Gastrocnemius medialis (tissue), 4 donors: ENCODE results near the gene KRTAP12-4. TPM values are rescaled to one million over a fixed set of nuclear protein-coding genes. Genes with fewer than 3 reads are reported as not detected.

Experiments used
- ATAC-seq, 2 donors: fragments of 150-250 bp; one replicate each; pipeline ENCODE4 v1.9.1; 2016
- DNase-seq, 2 donors: peaks; one replicate each; pipeline ENCODE4 v3.0.0-alpha.2; 2019
- H3K27ac ChIP-seq, 4 donors: fragments of 200-600 bp; sonication (generic); 1 replicate in 1 of 4; 2 replicates in 3 of 4; pipeline ENCODE4 v1.5.1; 2016 to 2018; ENCODE audit warnings: mild to moderate bottlenecking in 2 of 4, moderate library complexity in 1 of 4
- H3K27me3 ChIP-seq, 3 donors: fragments of 200-600 bp; sonication (generic) in 2 of 3; 1 replicate in 1 of 3; 2 replicates in 2 of 3; pipeline versions ENCODE4 v1.5.1 to v1.6.0; 2016 to 2019; ENCODE audit warnings: mild to moderate bottlenecking in 1 of 3, moderate library complexity in 1 of 3
- H3K36me3 ChIP-seq, 2 donors: fragments of 200-600 bp; sonication (generic) in 1 of 2; one replicate each; pipeline ENCODE4 v1.5.1; 2017 to 2018
- H3K4me1 ChIP-seq, 2 donors: fragments of 200-600 bp; sonication (generic) in 1 of 2; one replicate each; pipeline ENCODE4 v1.5.1; 2016 to 2017; ENCODE audit warnings: mild to moderate bottlenecking in 2 of 2
- H3K4me3 ChIP-seq, 4 donors: fragments of 200-600 bp; sonication (generic) in 3 of 4; 1 replicate in 1 of 4; 2 replicates in 3 of 4; pipeline ENCODE4 v1.5.1; 2016 to 2019; ENCODE audit warnings: mild to moderate bottlenecking in 2 of 4
- H3K9me3 ChIP-seq, 3 donors: fragments of 200-600 bp; sonication (generic) in 2 of 3; 1 replicate in 1 of 3; 2 replicates in 2 of 3; pipeline ENCODE4 v1.5.1; 2016 to 2019
- CTCF ChIP-seq, 5 experiments: fragments of 450-650 bp in 3 of 5; fragments of 200-600 bp in 2 of 5; sonication (generic) in 2 of 5; IDR thresholded peaks in 4 of 5; conservative IDR thresholded peaks in 1 of 5; 1 replicate in 4 of 5; 2 replicates in 1 of 5; pipeline ENCODE4 v1.5.1; 2016 to 2019; ENCODE audit warnings: antibody characterized with exemption in 5 of 5, mild to moderate bottlenecking in 3 of 5, moderate library complexity in 3 of 5
- POLR2A ChIP-seq, 2 donors: fragments of 450-650 bp; IDR thresholded peaks; one replicate each; pipeline ENCODE4 v1.6.1; 2017; ENCODE audit warnings: antibody characterized with exemption in 2 of 2, mild to moderate bottlenecking in 2 of 2, moderate library complexity in 2 of 2
- in situ Hi-C, 4 donors: fragments of 200-750 bp; cut with MboI; loops; one replicate each; pipeline versions ENCODE4 v1.15.0 to v1.8.0; 2017; ENCODE audit warnings: low sequenced_read_pairs in 4 of 4
- intact Hi-C: fragments of 100-400 bp; cut with DNase I; formaldehyde crosslinking; loops from one replicate; pipeline ENCODE4 v1.15.1; 2023; ENCODE audit warnings: low total_unique reads
- total RNA-seq, 4 donors: library from RNA; depleted of rRNA; stranded (reverse); fragments of >200 nt; gene quantifications; one replicate each; pipeline versions ENCODE4 v1.1.0 to v1.2.3, GENCODE V29; 2016

The KRTAP12-4 gene
- total RNA-seq, 4 donors from 2014 or later, result not detected

- intact Hi-C loops, result no loop called here
- no peak for TF ChIP-seq CTCF (IDR thresholded peaks at IDR 0.05 in 4 of 5, conservative IDR thresholded peaks at IDR 0.05 in 1 of 5)
- no peak for TF ChIP-seq POLR2A (IDR thresholded peaks at IDR 0.05)
- H3K4me1 ChIP-seq, result no peaks in the 10 kb centered on the region
- no peaks in the 10 kb centered on the region for H3K36me3 ChIP-seq
- H3K27ac ChIP-seq, result no peak overlapping the region
- ATAC-seq, result no peak
- no peak for DNase-seq
- in situ Hi-C loops, result no loop called here
- peaks cover 5 to 11% (median 5%) of the 10 kb centered on the region in 3 donors for H3K27me3 ChIP-seq
- no peak overlapping the region for H3K4me3 ChIP-seq
- no peaks in the 10 kb centered on the region for H3K9me3 ChIP-seq
Measured at GRCh38 chr21:44614961-44615391, 39.5 kb downstream of the KRTAP12-4 start.

- Histone ChIP-seq H3K27me3 (peaks cover 5 to 11% (median 5%) of the 10 kb centered on the region in 3 donors), H3K4me3 (no peak overlapping the region), H3K36me3 (no peaks in the 10 kb centered on the region), H3K27ac (no peak overlapping the region), H3K9me3 (no peaks in the 10 kb centered on the region), H3K4me1 (no peaks in the 10 kb centered on the region)
- DNase-seq, result no peak
- intact Hi-C loops, result no loop called here
- no peak for TF ChIP-seq POLR2A (IDR thresholded peaks at IDR 0.05)
- TF ChIP-seq CTCF (IDR thresholded peaks at IDR 0.05 in 4 of 5, conservative IDR thresholded peaks at IDR 0.05 in 1 of 5), result no peak
- in situ Hi-C loops, result no loop called here
- no peak for ATAC-seq
Measured at GRCh38 chr21:44614161-44614631, 40.3 kb downstream of the KRTAP12-4 start.

GRCh38 chr21:44613386-44614155 is 40.9 kb downstream of the KRTAP12-4 start:
- TF ChIP-seq POLR2A (IDR thresholded peaks at IDR 0.05), result no peak
- TF ChIP-seq CTCF (IDR thresholded peaks at IDR 0.05 in 4 of 5, conservative IDR thresholded peaks at IDR 0.05 in 1 of 5), result no peak
- in situ Hi-C loops, result no loop called here
- Histone ChIP-seq H3K27me3 (peaks cover 5 to 11% (median 5%) of the 10 kb centered on the region in 3 donors), H3K4me3 (no peak overlapping the region), H3K4me1 (no peaks in the 10 kb centered on the region), H3K36me3 (no peaks in the 10 kb centered on the region), H3K27ac (no peak overlapping the region), H3K9me3 (no peaks in the 10 kb centered on the region)
- intact Hi-C loops, result no loop called here
- ATAC-seq, result no peak
- no peak for DNase-seq

- H3K36me3 ChIP-seq, result no peaks in the 10 kb centered on the region
- no peak for TF ChIP-seq CTCF (IDR thresholded peaks at IDR 0.05 in 4 of 5, conservative IDR thresholded peaks at IDR 0.05 in 1 of 5)
- no peak for TF ChIP-seq POLR2A (IDR thresholded peaks at IDR 0.05)
- intact Hi-C loops (no loop called here), in situ Hi-C loops (no loop called here)
- peaks cover 5 to 11% (median 5%) of the 10 kb centered on the region in 3 donors for H3K27me3 ChIP-seq
- no peak overlapping the region for H3K27ac ChIP-seq
- DNase-seq, result no peak
- H3K4me1 ChIP-seq, result no peaks in the 10 kb centered on the region
- H3K4me3 ChIP-seq, result no peak overlapping the region
- ATAC-seq, result no peak
- no peaks in the 10 kb centered on the region for H3K9me3 ChIP-seq
Measured at GRCh38 chr21:44612669-44613229, 41.7 kb downstream of the KRTAP12-4 start.
